Measurements from ENCODE around the gene CSNK1D. TPM values are rescaled to one million over a fixed set of nuclear protein-coding genes. Genes with fewer than 3 reads are reported as not detected.

The CSNK1D gene
- 80.9 TPM for total RNA-seq
- long read RNA-seq, transcript CSNK1D-203 (10 exons, 2,047 nt): major isoform, 13 of 61 reads
- long read RNA-seq, transcript CSNK1D-202 (9 exons, 3,712 nt): minor isoform, 12 of 61 reads
- long read RNA-seq, partial matches to known transcripts: 1 of 61 reads
- long read RNA-seq, other reads (novel, unspliced or antisense): 31 of 61 reads

GRCh38 chr17:82273327-82274133, at the start of gene CSNK1D:
Gene CSNK1D (minus strand): TSS chr17:82273700. CDS start chr17:82273381, 319 bp downstream.
- intact Hi-C loops (cut with DNase I): loop anchor here (2.0 to 5.0 kb wide), 2 partner anchors 19 to 36 kb away; no protein-coding TSS in a partner anchor

DNA sequence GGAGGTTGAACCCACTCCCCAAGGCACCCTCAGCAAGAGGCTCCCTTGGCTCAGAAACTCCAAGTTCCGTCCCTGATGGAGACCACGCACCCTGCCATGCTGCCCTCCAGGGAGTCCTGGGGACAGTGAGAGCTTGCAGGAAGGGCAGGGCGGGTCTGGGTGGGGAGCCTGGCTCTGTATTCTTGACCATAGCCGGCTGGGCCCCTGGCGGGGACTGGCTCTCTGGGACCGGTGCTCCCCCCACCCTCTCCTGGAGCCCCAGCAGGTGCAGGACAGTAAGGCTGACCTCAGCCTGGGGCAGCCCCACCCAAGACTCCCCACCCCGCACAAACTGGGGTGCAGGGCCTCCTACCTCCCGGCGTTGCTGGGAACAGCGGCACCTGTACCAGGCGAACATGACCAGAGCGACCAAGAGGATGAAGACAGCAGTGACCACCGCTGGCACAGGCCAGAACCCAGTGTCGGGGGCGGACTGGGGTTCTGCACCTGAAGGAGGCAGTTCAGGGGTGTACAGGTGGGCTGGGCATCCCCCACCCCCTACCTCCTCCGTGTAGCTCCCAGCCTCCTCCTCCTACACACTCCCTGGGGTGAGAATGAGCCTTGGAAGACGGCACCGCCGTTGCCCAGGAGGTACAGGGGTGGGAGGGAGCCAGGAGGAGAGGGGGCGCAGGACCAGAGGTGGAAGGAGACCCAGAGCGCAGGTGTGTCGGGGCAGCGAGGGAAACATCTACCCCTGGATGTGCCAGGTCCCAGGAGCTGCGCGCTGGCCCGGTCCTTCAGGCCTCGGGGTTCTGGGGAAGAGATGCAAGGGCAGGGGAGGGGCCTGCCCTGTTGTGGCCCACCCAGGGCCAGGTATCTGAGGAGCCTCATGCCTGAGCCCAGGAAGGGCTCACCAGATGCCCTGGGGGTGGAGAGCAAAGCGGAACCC, 49.3 kb upstream of the CSNK1D start:
- no peak for DNase-seq (ENCODE audit: low spot score)
- intact Hi-C loops (cut with DNase I): loop anchor here (5.0 kb wide), 1 partner anchor 115 kb away; no protein-coding TSS in a partner anchor

More at GRCh38 chr17:82273327-82274133, at the start of gene CSNK1D:
- peak; percentile 96 for DNase-seq (ENCODE audit: low spot score)

- intact Hi-C loops (cut with DNase I): loop anchor here (2.0 to 5.0 kb wide), 2 partner anchors 85 to 115 kb away; no protein-coding TSS in a partner anchor
- DNase-seq (ENCODE audit: low spot score): no peak
These were observed 48.5 kb upstream of the CSNK1D start for GRCh38 chr17:82321947-82322466.

GRCh38 chr17:82320956-82321927, 47.7 kb upstream of the CSNK1D start:
- DNase-seq (ENCODE audit: low spot score): no peak
- intact Hi-C loops (cut with DNase I): loop anchor here (2.0 to 5.0 kb wide), 2 partner anchors 84 to 114 kb away; no protein-coding TSS in a partner anchor

- no peak for DNase-seq (ENCODE audit: low spot score)
- intact Hi-C loops (cut with DNase I): loop anchor here (2.0 to 5.0 kb wide), 2 partner anchors 83 to 113 kb away; no protein-coding TSS in a partner anchor
These were observed 46.8 kb upstream of the CSNK1D start for GRCh38 chr17:82320140-82320840.

DNA sequence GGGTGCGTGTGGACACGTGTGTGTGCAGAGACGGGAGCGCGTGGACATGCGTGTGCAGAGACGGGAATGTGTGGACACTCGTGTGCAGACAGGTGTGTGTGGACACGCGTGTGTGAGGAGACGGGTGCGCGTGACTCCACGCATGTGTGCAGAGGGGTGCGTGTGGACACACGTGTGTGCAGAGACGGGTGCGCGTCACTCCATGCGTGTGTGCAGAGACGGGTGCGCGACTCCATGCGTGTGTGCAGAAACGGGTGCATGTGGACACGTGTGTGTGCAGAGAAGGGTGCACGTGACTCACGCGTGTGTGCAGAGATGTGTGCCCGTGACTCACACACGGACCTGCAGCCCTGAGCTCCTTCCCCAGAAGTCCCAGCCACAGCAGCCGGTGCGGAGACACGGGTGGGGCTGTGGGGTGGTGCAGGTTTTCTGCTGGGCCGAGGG, 46.1 kb upstream of the CSNK1D start:
- no peak for DNase-seq (ENCODE audit: low spot score)
- intact Hi-C loops (cut with DNase I): loop anchor here (2.0 to 5.0 kb wide), 2 partner anchors 83 to 112 kb away; no protein-coding TSS in a partner anchor

- intact Hi-C loops (cut with DNase I): no loop called here
These were observed 45.5 kb upstream of the CSNK1D start for GRCh38 chr17:82318772-82319606.

GRCh38 chr17:82318169-82318498, 44.6 kb upstream of the CSNK1D start:
- DNase-seq (ENCODE audit: low spot score): no peak
- intact Hi-C loops (cut with DNase I): no loop called here

More at GRCh38 chr17:82318772-82319606, 45.5 kb upstream of the CSNK1D start:
- DNase-seq (ENCODE audit: low spot score): no peak

DNA sequence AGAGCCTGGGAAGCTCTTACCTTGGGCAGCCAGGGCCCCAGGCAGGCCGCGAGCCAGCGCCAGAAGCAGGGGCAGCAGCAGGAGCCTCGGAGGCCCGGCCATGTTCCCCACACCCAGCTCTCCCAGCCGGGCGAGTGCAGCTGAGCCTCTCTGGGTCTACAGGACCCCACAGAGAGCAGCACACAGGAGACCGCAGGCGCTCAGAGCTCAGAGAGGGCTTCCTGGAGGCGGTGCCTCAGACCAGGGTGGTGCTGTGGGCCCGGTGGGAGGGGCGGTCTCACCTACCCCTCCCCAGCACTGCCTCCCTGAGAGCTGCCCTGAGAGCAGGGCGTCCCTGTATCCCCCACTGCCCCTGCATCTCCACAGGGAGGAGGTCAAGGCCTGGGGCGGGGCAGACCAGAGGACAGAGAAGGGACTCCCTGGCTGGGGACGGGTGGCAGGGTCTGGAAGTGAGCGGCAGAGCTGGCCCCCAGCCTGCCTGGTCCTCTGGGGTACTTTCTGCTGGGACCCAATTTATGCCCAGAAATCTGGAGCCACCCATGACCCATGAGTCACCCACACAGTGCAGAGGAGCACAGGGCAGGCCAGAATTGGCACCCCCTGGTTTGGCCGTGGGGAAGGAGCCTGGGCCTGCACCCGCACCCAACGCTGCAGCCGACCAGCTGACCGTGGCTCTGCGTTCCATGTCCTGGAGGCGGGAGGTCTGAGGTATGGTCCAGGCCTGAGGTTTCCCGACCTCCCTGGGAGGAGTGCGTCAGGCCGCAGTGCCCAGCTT, 44.1 kb upstream of the CSNK1D start, which contains the start of gene CD7:
Gene CD7, minus strand, starts transcription at position 215 of the 775 bp plus-strand sequence. Its CDS starts 113 bp downstream, at position 102.
- intact Hi-C loops (cut with DNase I): no loop called here
- DNase-seq (ENCODE audit: low spot score): no peak

DNA sequence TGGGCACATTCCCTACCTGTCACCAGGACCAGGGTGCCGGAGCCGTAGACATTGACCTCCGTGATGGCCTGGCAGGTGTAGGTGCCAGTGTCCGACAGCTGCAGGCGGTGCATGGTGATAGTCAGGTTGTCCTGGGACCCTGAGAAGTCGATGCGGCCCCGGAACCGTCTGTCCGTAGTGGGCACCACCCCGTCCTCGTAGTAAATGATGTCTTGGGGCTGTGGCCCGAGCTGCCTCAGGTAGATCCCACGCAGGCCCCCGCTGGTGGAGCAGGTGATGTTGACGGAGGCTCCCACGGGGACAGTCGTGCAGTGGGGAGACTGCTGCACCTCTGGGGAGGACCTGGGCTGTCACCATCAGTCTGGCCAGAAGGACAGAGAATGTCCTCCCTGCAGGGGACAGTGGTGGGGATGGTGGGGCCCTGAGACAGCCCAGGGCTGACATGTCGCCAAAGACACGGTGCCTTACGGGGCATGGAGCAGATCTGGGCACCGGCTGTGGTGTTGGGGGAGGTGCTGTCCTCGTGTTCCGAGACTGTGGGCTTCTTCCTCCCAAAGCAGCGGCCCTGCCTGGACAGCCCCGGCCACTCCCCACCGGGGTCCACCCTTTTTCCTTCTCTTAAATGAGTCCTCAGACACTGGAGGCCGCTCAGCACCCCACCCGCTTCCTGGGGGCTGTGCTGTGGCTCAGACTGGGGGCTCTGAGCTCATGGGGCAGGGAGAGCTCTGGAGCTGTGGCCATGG, 43.3 kb upstream of the CSNK1D start:
- intact Hi-C loops (cut with DNase I): no loop called here
- DNase-seq (ENCODE audit: low spot score): no peak

DNA sequence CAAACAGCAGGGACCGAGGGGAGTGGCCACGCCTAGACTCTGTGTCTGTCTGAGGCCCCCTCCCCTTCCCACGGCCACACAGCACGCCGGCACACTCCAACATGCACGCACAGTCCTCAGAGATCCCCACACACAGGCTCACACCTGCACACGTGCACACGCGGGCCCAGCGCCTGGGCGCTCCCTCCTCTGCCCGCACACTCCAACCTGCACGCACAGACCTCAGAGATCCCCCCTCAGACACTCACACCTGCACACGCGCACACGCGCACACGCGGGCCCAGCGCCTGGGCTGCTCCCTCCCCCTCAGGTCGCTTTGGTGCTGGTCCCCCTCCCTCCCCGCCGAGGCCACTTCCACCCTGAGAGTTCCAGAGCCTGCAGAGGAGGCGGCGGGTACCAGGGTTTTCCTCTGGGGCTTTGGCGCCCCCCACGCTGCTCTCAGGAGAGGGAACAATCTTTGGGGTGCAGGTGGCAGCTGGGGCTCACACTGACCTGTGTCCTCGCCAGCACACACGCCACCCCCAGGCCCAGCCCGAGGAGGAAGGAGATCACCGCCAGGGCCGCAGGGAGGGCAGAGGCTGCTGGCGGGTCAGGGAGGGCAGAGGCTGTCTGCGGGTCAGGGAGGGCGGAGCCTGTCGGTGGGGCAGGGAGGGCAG, 42.3 kb upstream of the CSNK1D start:
- DNase-seq (ENCODE audit: low spot score): no peak

DNA sequence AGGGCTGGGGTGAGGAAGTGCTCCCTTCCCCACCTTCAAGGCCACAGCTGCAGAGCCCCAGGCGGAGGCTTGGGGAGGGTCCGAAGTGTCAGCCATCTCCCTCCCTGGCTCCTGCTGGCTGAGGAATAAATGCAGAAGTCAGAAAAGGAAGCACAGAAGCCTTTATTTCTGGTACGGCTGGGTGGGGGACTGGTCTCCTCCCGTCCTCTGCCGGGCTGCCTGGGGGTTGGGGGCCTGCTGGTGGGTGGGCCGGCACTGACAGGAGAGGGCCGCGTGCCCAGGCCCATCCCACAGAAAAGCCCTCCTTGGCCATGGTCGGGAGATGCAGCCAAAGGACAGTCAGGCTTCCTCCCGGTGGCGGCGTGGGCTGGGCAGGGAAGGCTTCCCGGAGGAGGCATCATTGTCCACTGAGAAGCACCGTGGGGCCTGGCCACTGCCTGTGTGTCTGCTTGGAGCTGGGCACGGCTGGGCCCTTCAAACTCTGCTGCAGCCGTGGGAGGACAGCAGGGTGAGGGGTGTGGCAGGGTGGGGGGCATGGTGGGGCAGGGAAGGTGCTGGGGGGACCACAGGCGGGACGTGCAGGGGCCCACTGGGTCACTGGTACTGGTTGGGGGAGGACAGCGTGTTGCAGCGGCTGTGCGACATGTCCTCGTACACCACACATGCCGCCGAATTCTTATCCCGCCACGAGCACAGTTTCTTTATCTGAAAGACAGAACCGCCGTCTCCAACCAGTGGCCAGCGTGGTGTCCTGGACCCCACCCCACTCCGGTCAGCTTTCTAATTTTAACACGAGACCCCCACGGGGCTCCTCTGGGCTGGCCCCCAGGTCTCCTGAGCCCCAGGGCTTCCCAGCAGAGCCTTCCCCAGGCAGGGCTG, 41.5 kb upstream of the CSNK1D start:
- no peak for DNase-seq (ENCODE audit: low spot score)
- intact Hi-C loops (cut with DNase I): no loop called here

More for the DNA sequence above, 42.3 kb upstream of the CSNK1D start:
- intact Hi-C loops (cut with DNase I): no loop called here

- DNase-seq (ENCODE audit: low spot score): no peak
- intact Hi-C loops (cut with DNase I): no loop called here
These were observed 40.7 kb upstream of the CSNK1D start for GRCh38 chr17:82314012-82314726.

All from cardiac septum (tissue), 1 donor.